K562 (cell line): ENCODE data around the gene SPATA2L. TPM values are rescaled to one million over a fixed set of nuclear protein-coding genes. Genes with fewer than 3 reads are reported as not detected.

Source experiments
- ERF ChIP-seq: fragments of 450-650 bp; formaldehyde crosslinking; IDR thresholded peaks from 2 replicates; pipeline ENCODE4 v1.4.0; 2020; ENCODE audit warnings: mild to moderate bottlenecking, mixed read lengths
- HDAC3 ChIP-seq: fragments of 450-650 bp; IDR thresholded peaks from 2 replicates; pipeline ENCODE4 v1.6.1; 2018; ENCODE audit warnings: borderline replicate concordance, mild to moderate bottlenecking, moderate library complexity; ENCODE audit not compliant: partially characterized antibody
- LCOR ChIP-seq: sonication (generic); formaldehyde crosslinking; IDR thresholded peaks from 2 replicates; pipeline ENCODE4 v1.8.0; 2022; ENCODE audit warnings: mild to moderate bottlenecking, missing genetic modification reagents
- NFE2L1 ChIP-seq: fragments of 450-650 bp; IDR thresholded peaks from 2 replicates; pipeline ENCODE4 v1.6.1; 2016; ENCODE audit warnings: missing genetic modification characterization, low read depth, mild to moderate bottlenecking, missing compliant biosample characterization, moderate library complexity, borderline replicate concordance
- NR3C1 ChIP-seq: sonication (generic); formaldehyde crosslinking; IDR thresholded peaks from 2 replicates; pipeline ENCODE4 v1.8.1; 2022; ENCODE audit warnings: missing genetic modification reagents
- PYGO2 ChIP-seq: fragments of 450-650 bp; IDR thresholded peaks from 2 replicates; pipeline ENCODE4 v1.6.1; 2016; ENCODE audit warnings: mild to moderate bottlenecking, missing genetic modification characterization, moderate library complexity, missing compliant biosample characterization
- RBM34 ChIP-seq: fragments of 200-400 bp; formaldehyde crosslinking; IDR thresholded peaks from 2 replicates; pipeline ENCODE4 v1.6.1; 2018; ENCODE audit warnings: low read length, borderline replicate concordance; ENCODE audit not compliant: insufficient read depth
- RFX7 ChIP-seq: fragments of 250-450 bp; sonication (Bioruptor Pico); IDR thresholded peaks from 2 replicates; pipeline ENCODE4 v1.5.1; 2021; ENCODE audit warnings: mild to moderate bottlenecking
- RNF2 ChIP-seq: sonication (generic); IDR thresholded peaks from 2 replicates; pipeline ENCODE4 v1.6.1; 2016
- RUNX1 ChIP-seq: sonication (generic); IDR thresholded peaks from 2 replicates; pipeline ENCODE4 v1.6.1; 2016; ENCODE audit warnings: antibody characterized with exemption, low read depth
- SMAD4 ChIP-seq: fragments of 250-450 bp; sonication (Bioruptor Pico); conservative IDR thresholded peaks from 2 replicates; pipeline ENCODE4 v1.8.0; 2021; ENCODE audit warnings: inconsistent platforms, mild to moderate bottlenecking, moderate library complexity
- SMARCC2 ChIP-seq: fragments of 450-650 bp; IDR thresholded peaks from 2 replicates; pipeline ENCODE4 v1.6.1; 2017; ENCODE audit warnings: antibody characterized with exemption, moderate library complexity, mild to moderate bottlenecking, low read depth
- TRIM28 ChIP-seq: fragments of 450-650 bp; IDR thresholded peaks from 2 replicates; pipeline ENCODE4 v1.6.1; 2017
- U2AF1 ChIP-seq: fragments of 200-400 bp; formaldehyde crosslinking; optimal IDR thresholded peaks from 2 replicates; pipeline ENCODE3; 2017; ENCODE audit warnings: mild to moderate bottlenecking, low read depth, low read length, moderate library complexity
- ZNF124 ChIP-seq: sonication (generic); formaldehyde crosslinking; IDR thresholded peaks from 2 replicates; pipeline ENCODE4 v1.8.1; 2022; ENCODE audit warnings: missing genetic modification reagents
- ZNF347 ChIP-seq: fragments of 450-650 bp; formaldehyde crosslinking; IDR thresholded peaks from 2 replicates; pipeline ENCODE4 v1.4.0; 2020; ENCODE audit warnings: low read depth, mild to moderate bottlenecking, moderate library complexity
- ZNF586 ChIP-seq: fragments of 450-650 bp; formaldehyde crosslinking; conservative IDR thresholded peaks from 2 replicates; pipeline ENCODE4 v1.4.0; 2020; ENCODE audit warnings: mild to moderate bottlenecking, moderate library complexity
- polyA plus RNA-seq, 8 experiments: library from polyadenylated mRNA; depleted of rRNA in 4 of 8; stranded (reverse) in 5 of 8; unstranded in 3 of 8; fragments of >200 nt; fragmentation: Nextera tagmentation in 2 of 8; fragmentation: Illumina TruSeq in 1 of 8; extraction: Ambion mirVana in 2 of 8; extraction: Trizol in 1 of 8; gene quantifications; 2 replicates each; pipeline versions ENCODE4 v1.2.1 to v1.2.3, GENCODE V29; 2011 to 2014; ENCODE audit warnings: inconsistent platforms in 1 of 8, missing spikeins in 1 of 8
- total RNA-seq, 7 experiments: library from RNA; depleted of rRNA in 6 of 7; stranded (reverse); fragments of >200 nt in 6 of 7; fragmentation: Illumina TruSeq in 2 of 7; extraction: Trizol in 2 of 7; gene quantifications; 2 replicates each; pipeline versions ENCODE4 v1.2.1 to v1.2.3, GENCODE V29; 2011 to 2021; ENCODE audit warnings: low replicate concordance in 1 of 7
- TF ChIP-seq, protein P1 (sequence below): fragments of 450-650 bp; IDR thresholded peaks from 2 replicates; pipeline ENCODE4 v1.6.1; 2016; ENCODE audit warnings: borderline replicate concordance
- TF ChIP-seq, protein P2 (sequence below): fragments of 250-450 bp; sonication (Bioruptor Pico); IDR thresholded peaks from 2 replicates; pipeline ENCODE4 v1.8.0; 2022; ENCODE audit warnings: inconsistent platforms
- TF ChIP-seq, protein P3 (sequence below): fragments of 200-800 bp; sonication (Bioruptor generic); IDR thresholded peaks from 2 replicates; pipeline ENCODE4 v1.6.1; 2016; ENCODE audit warnings: missing genetic modification characterization, missing compliant biosample characterization

The SPATA2L gene
- total and polyA plus RNA-seq, 9 of the 15 experiments (the other 6 are each of a cell fraction or from before 2014, with no cell fraction given): 0.13 to 19.2 (median 4.8) TPM; not detected in 1

DNA sequence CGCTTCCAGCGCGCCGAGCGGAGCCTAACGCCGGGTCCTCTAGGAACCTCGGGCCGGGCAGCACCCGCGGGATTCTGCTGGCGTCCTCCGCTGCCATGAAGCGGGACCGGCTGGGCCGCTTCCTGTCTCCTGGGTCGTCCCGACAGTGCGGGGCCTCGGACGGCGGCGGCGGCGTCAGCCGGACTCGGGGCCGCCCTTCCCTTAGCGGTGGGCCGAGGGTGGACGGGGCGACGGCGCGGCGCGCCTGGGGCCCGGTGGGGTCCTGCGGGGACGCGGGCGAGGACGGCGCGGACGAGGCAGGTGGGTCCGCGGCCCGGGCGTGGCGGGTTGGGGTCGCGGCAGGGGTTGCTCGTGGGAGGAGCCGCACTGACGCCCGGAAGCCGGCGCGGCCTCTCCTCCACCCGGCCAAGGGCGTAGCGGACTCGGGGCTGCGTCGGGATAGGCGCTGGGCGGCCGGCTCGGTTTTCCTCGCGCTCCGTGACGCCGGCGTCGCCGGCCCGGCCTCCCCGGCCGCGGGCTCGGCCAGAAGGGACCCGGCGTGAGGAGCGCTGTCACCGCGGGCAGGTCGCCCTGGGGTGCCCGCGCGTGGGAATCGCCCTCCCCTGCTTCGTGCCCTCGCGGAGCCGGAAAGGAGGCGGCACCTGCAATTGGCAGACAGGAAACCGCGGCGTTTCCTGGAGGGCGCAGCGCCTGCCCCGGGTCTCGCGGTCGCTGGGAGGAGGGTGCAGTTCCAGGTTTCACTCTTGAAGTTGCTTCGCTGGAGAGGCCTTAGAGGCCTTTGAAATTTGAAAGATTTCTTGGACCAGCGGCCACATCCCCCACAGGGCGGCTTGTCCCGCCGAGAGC, 20.3 kb upstream of the SPATA2L start (continued):
- TF ChIP-seq RBM34: no peak
- TF ChIP-seq RFX7 (CRISPR knock-in tag): 0 out of 2 replicates have a peak, but pooled peaks have one; percentile 9
- no peak for TF ChIP-seq RUNX1
- TF ChIP-seq, protein P1, sequence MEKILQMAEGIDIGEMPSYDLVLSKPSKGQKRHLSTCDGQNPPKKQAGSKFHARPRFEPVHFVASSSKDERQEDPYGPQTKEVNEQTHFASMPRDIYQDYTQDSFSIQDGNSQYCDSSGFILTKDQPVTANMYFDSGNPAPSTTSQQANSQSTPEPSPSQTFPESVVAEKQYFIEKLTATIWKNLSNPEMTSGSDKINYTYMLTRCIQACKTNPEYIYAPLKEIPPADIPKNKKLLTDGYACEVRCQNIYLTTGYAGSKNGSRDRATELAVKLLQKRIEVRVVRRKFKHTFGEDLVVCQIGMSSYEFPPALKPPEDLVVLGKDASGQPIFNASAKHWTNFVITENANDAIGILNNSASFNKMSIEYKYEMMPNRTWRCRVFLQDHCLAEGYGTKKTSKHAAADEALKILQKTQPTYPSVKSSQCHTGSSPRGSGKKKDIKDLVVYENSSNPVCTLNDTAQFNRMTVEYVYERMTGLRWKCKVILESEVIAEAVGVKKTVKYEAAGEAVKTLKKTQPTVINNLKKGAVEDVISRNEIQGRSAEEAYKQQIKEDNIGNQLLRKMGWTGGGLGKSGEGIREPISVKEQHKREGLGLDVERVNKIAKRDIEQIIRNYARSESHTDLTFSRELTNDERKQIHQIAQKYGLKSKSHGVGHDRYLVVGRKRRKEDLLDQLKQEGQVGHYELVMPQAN: no peak
- TF ChIP-seq TRIM28: no peak
- TF ChIP-seq ERF: no peak
- TF ChIP-seq RNF2: no peak
- TF ChIP-seq SMAD4: 0 out of 2 replicates have a peak, but pooled peaks have one; percentile 11
- peak; percentile 58 for TF ChIP-seq U2AF1
- TF ChIP-seq LCOR (CRISPR knock-in tag): no peak
- no peak for TF ChIP-seq ZNF586 (CRISPR knock-in tag)
- TF ChIP-seq NR3C1: no peak
- no peak for TF ChIP-seq ZNF124
- TF ChIP-seq, protein P2, sequence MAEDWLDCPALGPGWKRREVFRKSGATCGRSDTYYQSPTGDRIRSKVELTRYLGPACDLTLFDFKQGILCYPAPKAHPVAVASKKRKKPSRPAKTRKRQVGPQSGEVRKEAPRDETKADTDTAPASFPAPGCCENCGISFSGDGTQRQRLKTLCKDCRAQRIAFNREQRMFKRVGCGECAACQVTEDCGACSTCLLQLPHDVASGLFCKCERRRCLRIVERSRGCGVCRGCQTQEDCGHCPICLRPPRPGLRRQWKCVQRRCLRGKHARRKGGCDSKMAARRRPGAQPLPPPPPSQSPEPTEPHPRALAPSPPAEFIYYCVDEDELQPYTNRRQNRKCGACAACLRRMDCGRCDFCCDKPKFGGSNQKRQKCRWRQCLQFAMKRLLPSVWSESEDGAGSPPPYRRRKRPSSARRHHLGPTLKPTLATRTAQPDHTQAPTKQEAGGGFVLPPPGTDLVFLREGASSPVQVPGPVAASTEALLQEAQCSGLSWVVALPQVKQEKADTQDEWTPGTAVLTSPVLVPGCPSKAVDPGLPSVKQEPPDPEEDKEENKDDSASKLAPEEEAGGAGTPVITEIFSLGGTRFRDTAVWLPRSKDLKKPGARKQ (CRISPR knock-in tag): no peak
- no peak for TF ChIP-seq HDAC3
- TF ChIP-seq, protein P3, sequence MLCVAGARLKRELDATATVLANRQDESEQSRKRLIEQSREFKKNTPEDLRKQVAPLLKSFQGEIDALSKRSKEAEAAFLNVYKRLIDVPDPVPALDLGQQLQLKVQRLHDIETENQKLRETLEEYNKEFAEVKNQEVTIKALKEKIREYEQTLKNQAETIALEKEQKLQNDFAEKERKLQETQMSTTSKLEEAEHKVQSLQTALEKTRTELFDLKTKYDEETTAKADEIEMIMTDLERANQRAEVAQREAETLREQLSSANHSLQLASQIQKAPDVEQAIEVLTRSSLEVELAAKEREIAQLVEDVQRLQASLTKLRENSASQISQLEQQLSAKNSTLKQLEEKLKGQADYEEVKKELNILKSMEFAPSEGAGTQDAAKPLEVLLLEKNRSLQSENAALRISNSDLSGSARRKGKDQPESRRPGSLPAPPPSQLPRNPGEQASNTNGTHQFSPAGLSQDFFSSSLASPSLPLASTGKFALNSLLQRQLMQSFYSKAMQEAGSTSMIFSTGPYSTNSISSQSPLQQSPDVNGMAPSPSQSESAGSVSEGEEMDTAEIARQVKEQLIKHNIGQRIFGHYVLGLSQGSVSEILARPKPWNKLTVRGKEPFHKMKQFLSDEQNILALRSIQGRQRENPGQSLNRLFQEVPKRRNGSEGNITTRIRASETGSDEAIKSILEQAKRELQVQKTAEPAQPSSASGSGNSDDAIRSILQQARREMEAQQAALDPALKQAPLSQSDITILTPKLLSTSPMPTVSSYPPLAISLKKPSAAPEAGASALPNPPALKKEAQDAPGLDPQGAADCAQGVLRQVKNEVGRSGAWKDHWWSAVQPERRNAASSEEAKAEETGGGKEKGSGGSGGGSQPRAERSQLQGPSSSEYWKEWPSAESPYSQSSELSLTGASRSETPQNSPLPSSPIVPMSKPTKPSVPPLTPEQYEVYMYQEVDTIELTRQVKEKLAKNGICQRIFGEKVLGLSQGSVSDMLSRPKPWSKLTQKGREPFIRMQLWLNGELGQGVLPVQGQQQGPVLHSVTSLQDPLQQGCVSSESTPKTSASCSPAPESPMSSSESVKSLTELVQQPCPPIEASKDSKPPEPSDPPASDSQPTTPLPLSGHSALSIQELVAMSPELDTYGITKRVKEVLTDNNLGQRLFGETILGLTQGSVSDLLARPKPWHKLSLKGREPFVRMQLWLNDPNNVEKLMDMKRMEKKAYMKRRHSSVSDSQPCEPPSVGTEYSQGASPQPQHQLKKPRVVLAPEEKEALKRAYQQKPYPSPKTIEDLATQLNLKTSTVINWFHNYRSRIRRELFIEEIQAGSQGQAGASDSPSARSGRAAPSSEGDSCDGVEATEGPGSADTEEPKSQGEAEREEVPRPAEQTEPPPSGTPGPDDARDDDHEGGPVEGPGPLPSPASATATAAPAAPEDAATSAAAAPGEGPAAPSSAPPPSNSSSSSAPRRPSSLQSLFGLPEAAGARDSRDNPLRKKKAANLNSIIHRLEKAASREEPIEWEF: no peak
- TF ChIP-seq ZNF347 (CRISPR knock-in tag): no peak
- TF ChIP-seq NFE2L1 (tag): no peak
- no peak for TF ChIP-seq PYGO2 (tag)
- no peak for TF ChIP-seq SMARCC2
